ENCODE data around the gene NUMBL. TPM values are rescaled to one million over a fixed set of nuclear protein-coding genes. Genes with fewer than 3 reads are reported as not detected.

NUMBL gene
- total and polyA plus RNA-seq, 9 of the 15 experiments (the other 6 are each of a cell fraction or from before 2014, with no cell fraction given): 0.39 to 38.6 (median 6.6) TPM

DNA sequence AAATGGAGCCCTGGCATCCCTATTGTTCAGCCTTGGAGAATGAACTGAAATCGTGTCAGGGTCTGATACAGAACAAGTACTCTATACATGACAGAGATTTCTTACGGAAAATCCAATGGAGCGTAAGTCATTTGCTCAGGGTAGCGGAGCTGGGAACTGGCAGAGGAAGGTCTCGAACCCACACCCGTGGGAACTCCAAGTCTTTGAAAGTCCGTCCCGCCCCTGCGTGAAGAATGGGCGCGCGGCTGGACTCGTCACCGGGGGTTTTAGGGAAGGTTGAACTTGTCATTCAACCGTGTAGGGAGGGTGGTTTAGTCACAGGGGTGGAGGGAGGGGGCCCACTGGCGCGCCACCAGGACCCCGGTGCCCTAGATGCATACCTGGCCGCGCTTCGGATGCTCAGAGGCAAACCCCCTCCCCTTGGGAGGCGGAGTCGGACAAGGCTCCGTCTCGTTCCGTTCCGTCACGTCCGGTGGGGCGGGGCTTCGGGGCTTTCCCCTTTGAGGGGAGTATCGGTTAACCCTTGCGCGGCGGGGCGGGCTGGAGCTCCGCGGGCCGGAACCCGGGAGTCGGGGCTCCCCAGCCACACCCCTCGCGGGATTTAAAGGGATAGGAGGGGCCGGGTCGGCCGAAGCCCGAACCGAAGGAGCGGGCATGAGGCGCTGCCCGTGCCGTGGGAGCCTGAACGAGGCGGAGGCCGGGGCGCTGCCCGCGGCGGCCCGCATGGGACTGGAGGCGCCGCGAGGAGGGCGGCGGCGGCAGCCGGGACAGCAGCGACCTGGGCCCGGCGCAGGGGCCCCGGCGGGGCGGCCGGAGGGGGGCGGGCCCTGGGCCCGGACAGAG, 26.3 kb upstream of the NUMBL start, which contains the start of the genes COQ8B and ITPKC (continued):
- TF ChIP-seq DLX4 (CRISPR knock-in tag; IDR thresholded peaks at IDR 0.05): no peak
- TF ChIP-seq, protein P1, sequence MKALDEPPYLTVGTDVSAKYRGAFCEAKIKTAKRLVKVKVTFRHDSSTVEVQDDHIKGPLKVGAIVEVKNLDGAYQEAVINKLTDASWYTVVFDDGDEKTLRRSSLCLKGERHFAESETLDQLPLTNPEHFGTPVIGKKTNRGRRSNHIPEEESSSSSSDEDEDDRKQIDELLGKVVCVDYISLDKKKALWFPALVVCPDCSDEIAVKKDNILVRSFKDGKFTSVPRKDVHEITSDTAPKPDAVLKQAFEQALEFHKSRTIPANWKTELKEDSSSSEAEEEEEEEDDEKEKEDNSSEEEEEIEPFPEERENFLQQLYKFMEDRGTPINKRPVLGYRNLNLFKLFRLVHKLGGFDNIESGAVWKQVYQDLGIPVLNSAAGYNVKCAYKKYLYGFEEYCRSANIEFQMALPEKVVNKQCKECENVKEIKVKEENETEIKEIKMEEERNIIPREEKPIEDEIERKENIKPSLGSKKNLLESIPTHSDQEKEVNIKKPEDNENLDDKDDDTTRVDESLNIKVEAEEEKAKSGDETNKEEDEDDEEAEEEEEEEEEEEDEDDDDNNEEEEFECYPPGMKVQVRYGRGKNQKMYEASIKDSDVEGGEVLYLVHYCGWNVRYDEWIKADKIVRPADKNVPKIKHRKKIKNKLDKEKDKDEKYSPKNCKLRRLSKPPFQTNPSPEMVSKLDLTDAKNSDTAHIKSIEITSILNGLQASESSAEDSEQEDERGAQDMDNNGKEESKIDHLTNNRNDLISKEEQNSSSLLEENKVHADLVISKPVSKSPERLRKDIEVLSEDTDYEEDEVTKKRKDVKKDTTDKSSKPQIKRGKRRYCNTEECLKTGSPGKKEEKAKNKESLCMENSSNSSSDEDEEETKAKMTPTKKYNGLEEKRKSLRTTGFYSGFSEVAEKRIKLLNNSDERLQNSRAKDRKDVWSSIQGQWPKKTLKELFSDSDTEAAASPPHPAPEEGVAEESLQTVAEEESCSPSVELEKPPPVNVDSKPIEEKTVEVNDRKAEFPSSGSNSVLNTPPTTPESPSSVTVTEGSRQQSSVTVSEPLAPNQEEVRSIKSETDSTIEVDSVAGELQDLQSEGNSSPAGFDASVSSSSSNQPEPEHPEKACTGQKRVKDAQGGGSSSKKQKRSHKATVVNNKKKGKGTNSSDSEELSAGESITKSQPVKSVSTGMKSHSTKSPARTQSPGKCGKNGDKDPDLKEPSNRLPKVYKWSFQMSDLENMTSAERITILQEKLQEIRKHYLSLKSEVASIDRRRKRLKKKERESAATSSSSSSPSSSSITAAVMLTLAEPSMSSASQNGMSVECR (CRISPR knock-in tag; IDR thresholded peaks at IDR 0.05): peak; percentile 95
- TF ChIP-seq FOS (IDR thresholded peaks at IDR 0.05; ENCODE audit: extremely low read depth, insufficient read length): no peak
- TF ChIP-seq, protein P2, sequence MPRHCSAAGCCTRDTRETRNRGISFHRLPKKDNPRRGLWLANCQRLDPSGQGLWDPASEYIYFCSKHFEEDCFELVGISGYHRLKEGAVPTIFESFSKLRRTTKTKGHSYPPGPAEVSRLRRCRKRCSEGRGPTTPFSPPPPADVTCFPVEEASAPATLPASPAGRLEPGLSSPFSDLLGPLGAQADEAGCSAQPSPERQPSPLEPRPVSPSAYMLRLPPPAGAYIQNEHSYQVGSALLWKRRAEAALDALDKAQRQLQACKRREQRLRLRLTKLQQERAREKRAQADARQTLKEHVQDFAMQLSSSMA (CRISPR knock-in tag; IDR thresholded peaks at IDR 0.05): no peak
- TF ChIP-seq LARP7 (IDR thresholded peaks at IDR 0.05): no peak
- no peak for TF ChIP-seq CHD4 (IDR thresholded peaks at IDR 0.05; ENCODE audit: insufficient read depth, insufficient replicate concordance, low read depth, low read length, poor library complexity, severe bottlenecking)
- TF ChIP-seq MEIS2 (IDR thresholded peaks at IDR 0.05; ENCODE audit: partially characterized antibody): no peak
- no peak for TF ChIP-seq ATF2 (CRISPR knock-in tag; IDR thresholded peaks at IDR 0.05)
- TF ChIP-seq ZNF124 (CRISPR knock-in tag; IDR thresholded peaks at IDR 0.05): no peak
- peak; percentile 90 for TF ChIP-seq POLR2G (IDR thresholded peaks at IDR 0.05; ENCODE audit: low read depth, low read length)
- no peak for TF ChIP-seq KLF10 (CRISPR knock-in tag; IDR thresholded peaks at IDR 0.05)
- no peak for TF ChIP-seq SIX5 (IDR thresholded peaks at IDR 0.05; ENCODE audit: borderline replicate concordance in 1 of 2, insufficient read depth in 1 of 2, low read depth in 1 of 2, low read length in 2 of 2)
- TF ChIP-seq TAF1 (IDR thresholded peaks at IDR 0.05; ENCODE audit: control insufficient read depth, extremely low read depth, insufficient read depth, low read length, severe bottlenecking): no peak
- no peak for TF ChIP-seq PREB (CRISPR knock-in tag; IDR thresholded peaks at IDR 0.05)
- TF ChIP-seq ASH1L (IDR thresholded peaks at IDR 0.05; ENCODE audit: borderline replicate concordance, low read depth, partially characterized antibody): no peak
- no peak for TF ChIP-seq NFE2L1 (tag; IDR thresholded peaks at IDR 0.05; ENCODE audit: borderline replicate concordance, low read depth)
- no peak for TF ChIP-seq RBM34 (IDR thresholded peaks at IDR 0.05; ENCODE audit: borderline replicate concordance, insufficient read depth, low read length)
- TF ChIP-seq C11orf30 (IDR thresholded peaks at IDR 0.05; ENCODE audit: low read depth): peak; percentile 66
- no peak for TF ChIP-seq RBM39 (optimal IDR thresholded peaks at IDR 0.05; ENCODE audit: low read depth, low read length)

Data from K562 (cell line).